Coronary artery (tissue), 2 donors: ENCODE results near the gene WDR91.

Source experiments
- DNase-seq: peaks from one replicate; pipeline ENCODE4 v3.0.0-alpha.2; 2017; ENCODE audit warnings: low spot score
- H3K27ac ChIP-seq, 2 donors: fragments of 200-600 bp; sonication (generic); one replicate each; pipeline ENCODE4 v1.5.1; 2016 to 2019
- H3K4me3 ChIP-seq: fragments of 200-600 bp; sonication (generic); 2 replicates; pipeline ENCODE4 v1.5.1; 2016; ENCODE audit warnings: mild to moderate bottlenecking, moderate library complexity
- TF ChIP-seq, protein P1 (sequence below): fragments of 200-600 bp; sonication (generic); IDR thresholded peaks from one replicate; pipeline ENCODE4 v1.5.1; 2019; ENCODE audit warnings: antibody characterized with exemption

The WDR91 gene

GRCh38 chr7:135192914-135193536, 18.3 kb downstream of the WDR91 start:
- DNase-seq = no peak
- H3K4me3 ChIP-seq = no peak overlapping the region
- no peak overlapping the region for H3K27ac ChIP-seq
- TF ChIP-seq, protein P1, sequence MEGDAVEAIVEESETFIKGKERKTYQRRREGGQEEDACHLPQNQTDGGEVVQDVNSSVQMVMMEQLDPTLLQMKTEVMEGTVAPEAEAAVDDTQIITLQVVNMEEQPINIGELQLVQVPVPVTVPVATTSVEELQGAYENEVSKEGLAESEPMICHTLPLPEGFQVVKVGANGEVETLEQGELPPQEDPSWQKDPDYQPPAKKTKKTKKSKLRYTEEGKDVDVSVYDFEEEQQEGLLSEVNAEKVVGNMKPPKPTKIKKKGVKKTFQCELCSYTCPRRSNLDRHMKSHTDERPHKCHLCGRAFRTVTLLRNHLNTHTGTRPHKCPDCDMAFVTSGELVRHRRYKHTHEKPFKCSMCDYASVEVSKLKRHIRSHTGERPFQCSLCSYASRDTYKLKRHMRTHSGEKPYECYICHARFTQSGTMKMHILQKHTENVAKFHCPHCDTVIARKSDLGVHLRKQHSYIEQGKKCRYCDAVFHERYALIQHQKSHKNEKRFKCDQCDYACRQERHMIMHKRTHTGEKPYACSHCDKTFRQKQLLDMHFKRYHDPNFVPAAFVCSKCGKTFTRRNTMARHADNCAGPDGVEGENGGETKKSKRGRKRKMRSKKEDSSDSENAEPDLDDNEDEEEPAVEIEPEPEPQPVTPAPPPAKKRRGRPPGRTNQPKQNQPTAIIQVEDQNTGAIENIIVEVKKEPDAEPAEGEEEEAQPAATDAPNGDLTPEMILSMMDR = no peak

GRCh38 chr7:135190703-135191102, 20.6 kb downstream of the WDR91 start:
- Histone ChIP-seq H3K4me3 (no peak overlapping the region), H3K27ac (no peak overlapping the region)
- DNase-seq = no peak
- TF ChIP-seq, protein P1 = no peak

GRCh38 chr7:135189961-135190360, 21.4 kb downstream of the WDR91 start:
- Histone ChIP-seq H3K4me3 (no peak overlapping the region), H3K27ac (no peak overlapping the region)
- TF ChIP-seq, protein P1 = no peak
- DNase-seq = no peak

- TF ChIP-seq, protein P1 = no peak
- Histone ChIP-seq H3K27ac (no peak overlapping the region), H3K4me3 (no peak overlapping the region)
- peak; percentile 16 for DNase-seq
Observed at GRCh38 chr7:135189221-135189662, 22.1 kb downstream of the WDR91 start.

- DNase-seq = peak; percentile 46
- TF ChIP-seq, protein P1 = no peak
- no peak overlapping the region for H3K4me3 ChIP-seq
Observed at GRCh38 chr7:135188298-135188984, 22.9 kb downstream of the WDR91 start.

GRCh38 chr7:135186841-135187253, 24.5 kb downstream of the WDR91 start:
- DNase-seq = no peak
- Histone ChIP-seq H3K27ac (no peak overlapping the region), H3K4me3 (no peak overlapping the region)
- TF ChIP-seq, protein P1 = no peak

More at GRCh38 chr7:135188298-135188984, 22.9 kb downstream of the WDR91 start:
- H3K27ac ChIP-seq = no peak overlapping the region

GRCh38 chr7:135186261-135186540, 25.1 kb downstream of the WDR91 start:
- H3K4me3 ChIP-seq = no peak overlapping the region
- TF ChIP-seq, protein P1 = no peak
- no peak for DNase-seq
- H3K27ac ChIP-seq = no peak overlapping the region
